C4-2B (cell line): ENCODE results near the gene BIRC6.

ENCODE experiments used
- H3K27ac ChIP-seq: fragments of 450-650 bp; 2 replicates; pipeline ENCODE4 v1.5.1; 2017
- ZFX ChIP-seq: fragments of 450-650 bp; IDR thresholded peaks from 2 replicates; pipeline ENCODE4 v1.6.1; 2017
- TF ChIP-seq, protein P1 (sequence below): fragments of 450-650 bp; conservative IDR thresholded peaks from 2 replicates; pipeline ENCODE4 v1.5.1; 2017; ENCODE audit warnings: mild to moderate bottlenecking

BIRC6 gene

GRCh38 chr2:32622570-32623310, 265.9 kb downstream of the BIRC6 start:
- H3K27ac ChIP-seq = no peak overlapping the region
- TF ChIP-seq, protein P1, sequence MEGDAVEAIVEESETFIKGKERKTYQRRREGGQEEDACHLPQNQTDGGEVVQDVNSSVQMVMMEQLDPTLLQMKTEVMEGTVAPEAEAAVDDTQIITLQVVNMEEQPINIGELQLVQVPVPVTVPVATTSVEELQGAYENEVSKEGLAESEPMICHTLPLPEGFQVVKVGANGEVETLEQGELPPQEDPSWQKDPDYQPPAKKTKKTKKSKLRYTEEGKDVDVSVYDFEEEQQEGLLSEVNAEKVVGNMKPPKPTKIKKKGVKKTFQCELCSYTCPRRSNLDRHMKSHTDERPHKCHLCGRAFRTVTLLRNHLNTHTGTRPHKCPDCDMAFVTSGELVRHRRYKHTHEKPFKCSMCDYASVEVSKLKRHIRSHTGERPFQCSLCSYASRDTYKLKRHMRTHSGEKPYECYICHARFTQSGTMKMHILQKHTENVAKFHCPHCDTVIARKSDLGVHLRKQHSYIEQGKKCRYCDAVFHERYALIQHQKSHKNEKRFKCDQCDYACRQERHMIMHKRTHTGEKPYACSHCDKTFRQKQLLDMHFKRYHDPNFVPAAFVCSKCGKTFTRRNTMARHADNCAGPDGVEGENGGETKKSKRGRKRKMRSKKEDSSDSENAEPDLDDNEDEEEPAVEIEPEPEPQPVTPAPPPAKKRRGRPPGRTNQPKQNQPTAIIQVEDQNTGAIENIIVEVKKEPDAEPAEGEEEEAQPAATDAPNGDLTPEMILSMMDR = no peak
- no peak for TF ChIP-seq ZFX

- H3K27ac ChIP-seq = no peak overlapping the region
- TF ChIP-seq, protein P1 = no peak
- TF ChIP-seq ZFX = no peak
Measured at GRCh38 chr2:32623311-32623706, 266.5 kb downstream of the BIRC6 start.

DNA sequence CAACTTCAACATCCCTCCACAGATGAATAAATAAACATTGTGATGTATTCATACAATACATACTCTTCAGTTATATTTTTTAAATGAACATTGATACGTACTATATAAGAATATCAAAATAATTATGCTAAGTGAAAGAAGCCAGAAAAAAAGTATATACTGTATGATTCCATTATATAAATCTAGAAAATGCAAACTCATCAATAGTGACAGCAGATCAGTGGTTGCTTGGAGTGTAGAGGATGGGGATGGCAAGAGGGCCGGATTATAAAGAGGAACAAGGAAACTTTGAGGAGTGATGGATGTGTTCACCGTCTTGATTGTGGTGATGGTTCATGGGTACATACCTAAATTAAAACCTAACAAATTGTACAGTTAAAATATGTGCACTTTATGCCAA, 268.0 kb downstream of the BIRC6 start:
- TF ChIP-seq, protein P1 = no peak
- no peak for TF ChIP-seq ZFX
- no peak overlapping the region for H3K27ac ChIP-seq

- TF ChIP-seq ZFX = no peak
- TF ChIP-seq, protein P1 = no peak
- no peak overlapping the region for H3K27ac ChIP-seq
Measured at GRCh38 chr2:32626639-32627221, 269.9 kb downstream of the BIRC6 start.

- no peak for TF ChIP-seq ZFX
- TF ChIP-seq, protein P1 = no peak
- H3K27ac ChIP-seq = peak overlapping the region; percentile 59; the same call in 1 of the 2 replicates
Measured at GRCh38 chr2:32627441-32627813, 270.6 kb downstream of the BIRC6 start.

DNA sequence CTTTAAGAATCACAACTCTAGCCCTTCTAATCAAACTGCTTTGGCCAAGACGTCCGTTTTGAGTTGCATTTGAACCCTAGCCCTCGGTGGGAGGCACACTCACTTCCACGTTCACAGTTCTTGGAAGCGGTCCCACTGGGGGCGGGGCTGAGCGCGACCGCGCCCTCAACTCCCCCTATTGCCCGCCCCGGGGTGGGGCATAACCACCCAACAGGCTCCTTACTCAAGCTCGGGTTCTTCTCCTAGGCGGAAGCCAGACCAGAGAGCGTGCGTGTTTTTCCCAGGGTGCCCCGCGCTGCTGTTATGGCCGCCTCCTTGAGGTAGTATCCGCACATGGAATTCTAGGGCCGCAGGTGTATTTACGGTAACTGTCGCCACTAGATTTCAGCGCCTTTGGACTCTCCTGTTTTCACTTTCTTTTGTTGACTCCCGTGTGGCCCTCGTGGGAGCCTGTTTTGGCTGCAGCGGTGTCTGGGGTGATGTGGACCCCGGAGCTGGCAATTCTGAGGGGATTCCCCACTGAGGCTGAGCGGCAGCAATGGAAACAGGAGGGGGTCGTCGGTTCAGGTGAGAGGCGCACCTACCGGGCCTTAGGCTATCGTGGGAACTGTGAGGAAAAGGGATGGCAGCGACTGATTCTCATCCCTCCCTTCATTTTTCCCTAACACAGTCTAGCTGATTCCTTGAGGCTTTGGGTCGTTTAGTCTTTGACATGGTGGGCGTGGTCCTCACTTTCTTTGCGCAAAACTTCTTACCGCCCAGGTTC, 271.2 kb downstream of the BIRC6 start, which contains the start of gene TTC27:
TTC27 (plus strand) TSS at position 237 of the 766 bp plus-strand sequence; CDS start at position 480, 243 bp downstream.
- peak; percentile 31; the same call in 1 of the 2 replicates for TF ChIP-seq ZFX
- TF ChIP-seq, protein P1 = no peak
- H3K27ac ChIP-seq = peak within 1 kb of the TSS; percentile 59

DNA sequence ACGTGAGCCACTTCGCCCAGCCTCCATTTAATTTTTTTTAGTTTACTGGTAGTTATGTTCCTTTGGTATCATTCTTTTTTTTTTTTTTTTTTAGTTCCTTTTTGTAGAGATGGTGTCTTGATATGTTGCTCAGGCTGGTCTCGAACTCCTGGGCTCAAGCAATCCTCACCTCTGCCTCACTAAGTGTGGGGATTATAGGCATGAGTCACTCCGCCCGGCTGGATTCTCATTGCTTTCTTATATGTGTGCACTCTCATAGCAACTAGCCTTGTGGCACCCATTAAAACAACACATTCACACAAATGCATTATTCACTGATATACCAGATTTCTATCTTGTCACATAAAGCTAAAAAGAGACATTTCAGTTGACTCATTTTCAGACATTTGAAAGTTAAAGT, 275.3 kb downstream of the BIRC6 start:
- TF ChIP-seq, protein P1 = no peak
- TF ChIP-seq ZFX = no peak
- no peak overlapping the region for H3K27ac ChIP-seq
